ENCODE measurements around the gene CKAP4.

The CKAP4 gene

GRCh38 chr12:106274575-106275121 is 26.8 kb upstream of the CKAP4 start:
- DNase-seq (ENCODE audit: low read depth) = no peak

- DNase-seq (ENCODE audit: low read depth) = no peak
Observed at GRCh38 chr12:106274012-106274411, 26.2 kb upstream of the CKAP4 start.

GRCh38 chr12:106273491-106273890 is 25.7 kb upstream of the CKAP4 start:
- no peak for DNase-seq (ENCODE audit: low read depth)

- DNase-seq (ENCODE audit: low read depth) = no peak
Observed at GRCh38 chr12:106271575-106272505, 24.0 kb upstream of the CKAP4 start.

GRCh38 chr12:106269150-106269771 is 21.4 kb upstream of the CKAP4 start:
- DNase-seq (ENCODE audit: low read depth) = no peak

- no peak for DNase-seq (ENCODE audit: low read depth)
Observed at GRCh38 chr12:106267535-106267934, 19.7 kb upstream of the CKAP4 start.

- no peak for DNase-seq (ENCODE audit: low read depth)
Observed at GRCh38 chr12:106265116-106265515, 17.3 kb upstream of the CKAP4 start.

GRCh38 chr12:106258935-106259334 is 11.1 kb upstream of the CKAP4 start:
- no peak for DNase-seq (ENCODE audit: low read depth)

GRCh38 chr12:106258226-106258625 is 10.4 kb upstream of the CKAP4 start:
- no peak for DNase-seq (ENCODE audit: low read depth)

- DNase-seq (ENCODE audit: low read depth) = no peak
Observed at GRCh38 chr12:106256524-106256923, 8.7 kb upstream of the CKAP4 start.

GRCh38 chr12:106255952-106256351 is 8.1 kb upstream of the CKAP4 start:
- no peak for DNase-seq (ENCODE audit: low read depth)

- DNase-seq (ENCODE audit: low read depth) = no peak
Observed at GRCh38 chr12:106255493-106255892, 7.7 kb upstream of the CKAP4 start.

GRCh38 chr12:106254724-106255123 is 6.9 kb upstream of the CKAP4 start:
- DNase-seq (ENCODE audit: low read depth) = no peak

GRCh38 chr12:106251631-106252455 is 4.0 kb upstream of the CKAP4 start:
- DNase-seq (ENCODE audit: low read depth) = no peak

GRCh38 chr12:106249411-106250135 is 1.8 kb upstream of the CKAP4 start:
- no peak for DNase-seq (ENCODE audit: low read depth)

GRCh38 chr12:106248846-106249371 is 1.1 kb upstream of the CKAP4 start:
- DNase-seq (ENCODE audit: low read depth) = no peak

GRCh38 chr12:106248312-106248845 is 559 bp upstream of the CKAP4 start:
- DNase-seq (ENCODE audit: low read depth) = peak; percentile 53

GRCh38 chr12:106246891-106247673 is 738 bp downstream of the CKAP4 start:
- peak; percentile 28 for DNase-seq (ENCODE audit: low read depth)

GRCh38 chr12:106245767-106246166 is 2.1 kb downstream of the CKAP4 start:
- peak; percentile 55 for DNase-seq (ENCODE audit: low read depth)

- DNase-seq (ENCODE audit: low read depth) = no peak
Observed at GRCh38 chr12:106243620-106244019, 4.2 kb downstream of the CKAP4 start.

Measured in fibroblast of the conjunctiva (primary cell).